Endodermal cell (in vitro differentiated cells): ENCODE measurements around the gene CAMSAP3. TPM values are rescaled to one million over a fixed set of nuclear protein-coding genes. Genes with fewer than 3 reads are reported as not detected.

Source experiments
- DNase-seq: peaks from one replicate; pipeline ENCODE4 v3.0.0-alpha.2; 2017
- H3K27ac ChIP-seq: 2 replicates; pipeline ENCODE4 v1.5.1; 2013; ENCODE audit warnings: mild to moderate bottlenecking, low read depth, low read length, moderate library complexity
- H3K27me3 ChIP-seq: 2 replicates; pipeline ENCODE4 v1.6.1; 2013; ENCODE audit warnings: mild to moderate bottlenecking, low read length, moderate library complexity; ENCODE audit not compliant: insufficient read depth, control insufficient read depth, poor library complexity, severe bottlenecking
- H3K36me3 ChIP-seq: 2 replicates; pipeline ENCODE4 v1.7.0; 2013; ENCODE audit warnings: mild to moderate bottlenecking, low read length, moderate library complexity; ENCODE audit not compliant: control insufficient read depth, insufficient read depth
- H3K4me1 ChIP-seq: one replicate; pipeline ENCODE4 v1.7.0; 2013; ENCODE audit warnings: low read length; ENCODE audit not compliant: control insufficient read depth, insufficient read depth
- H3K4me3 ChIP-seq: 2 replicates; pipeline ENCODE4 v1.5.1; 2013; ENCODE audit warnings: mild to moderate bottlenecking, low read length, moderate library complexity
- H3K9ac ChIP-seq: 2 replicates; pipeline ENCODE4 v1.6.1; 2013; ENCODE audit warnings: mild to moderate bottlenecking, low read length, moderate library complexity; ENCODE audit not compliant: poor library complexity, severe bottlenecking; ENCODE audit errors: extremely low read depth
- H3K9me3 ChIP-seq: 2 replicates; pipeline ENCODE4 v1.6.1; 2013; ENCODE audit warnings: mild to moderate bottlenecking, low read length, moderate library complexity; ENCODE audit not compliant: control insufficient read depth
- H3K27ac Mint-ChIP-seq: 2 replicates; pipeline ENCODE4 v1.8.0; 2020; ENCODE audit warnings: mixed read lengths
- H3K27me3 Mint-ChIP-seq: 2 replicates; pipeline ENCODE4 v1.8.0; 2021; ENCODE audit warnings: mild to moderate bottlenecking, mixed read lengths; ENCODE audit not compliant: insufficient read depth
- H3K36me3 Mint-ChIP-seq: 2 replicates; pipeline ENCODE4 v1.8.0; 2020; ENCODE audit warnings: low read depth, mixed read lengths
- H3K4me1 Mint-ChIP-seq: 2 replicates; pipeline ENCODE4 v1.8.0; 2020; ENCODE audit warnings: mixed read lengths
- H3K4me3 Mint-ChIP-seq: 2 replicates; pipeline ENCODE4 v1.8.0; 2020; ENCODE audit warnings: mild to moderate bottlenecking, moderate library complexity, mixed read lengths
- H3K9me3 Mint-ChIP-seq: 2 replicates; pipeline ENCODE4 v1.8.0; 2020; ENCODE audit warnings: mild to moderate bottlenecking, mixed read lengths
- WGBS, 2 experiments: methylation state at CpG; one replicate each; pipeline versions ENCODE4 v1.1.5 to v1.1.7; 2013; ENCODE audit warnings: missing lambda C conversion rate in 2 of 2, mixed read lengths in 1 of 2; ENCODE audit not compliant: insufficient coverage in 1 of 2, insufficient read length in 1 of 2; 5-methylcytosine and 5-hydroxymethylcytosine counted together
- total RNA-seq, 2 donors: library from RNA; stranded (reverse); fragmentation: NEBNext Ultra II Directional in 1 of 2; extraction: Animal tissue kit (Norgen Biotek cat#: 25700) in 1 of 2; gene quantifications; 2 replicates in 1 of 2; 3 replicates in 1 of 2; pipeline ENCODE4 v1.2.1, GENCODE V29; 2021
- TF ChIP-seq, protein P1 (sequence below): fragments of 200-600 bp; sonication (generic); conservative IDR thresholded peaks from 2 replicates; pipeline ENCODE4 v1.5.0; 2021; ENCODE audit warnings: antibody characterized with exemption, mild to moderate bottlenecking

CAMSAP3 gene
- total RNA-seq, 2 donors from 2014 or later: 65.5 to 76.8 TPM

DNA sequence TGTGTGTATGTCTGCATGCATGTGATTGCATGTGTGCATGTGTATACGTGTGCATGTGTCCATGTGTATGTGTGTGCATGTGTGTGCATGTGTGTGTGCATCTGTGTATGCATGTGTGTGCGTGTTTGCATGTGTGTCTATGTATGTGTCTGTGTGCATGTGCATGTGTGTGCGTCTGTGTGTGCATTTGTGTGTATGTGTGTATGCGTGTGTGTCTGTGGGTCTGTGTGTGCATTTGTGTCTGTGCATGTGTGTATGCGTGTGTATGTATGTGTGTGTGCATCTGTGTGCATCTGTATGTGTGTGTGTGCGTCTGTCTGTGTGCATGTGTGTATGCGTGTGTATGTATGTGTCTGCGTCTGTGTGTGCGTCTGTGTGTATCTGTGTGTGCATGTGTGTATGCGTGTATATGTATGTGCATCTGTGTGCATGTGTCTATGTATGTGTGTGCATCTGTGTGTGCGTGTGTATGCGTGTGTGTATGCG lies 44.2 kb downstream of the CAMSAP3 start:
- no peak for DNase-seq
- H3K9me3 ChIP-seq: no peaks in the 10 kb centered on the region
- Mint-ChIP-seq H3K9me3 (peaks cover 2% of the 10 kb centered on the region), H3K36me3 (peaks cover 30% of the 10 kb centered on the region), H3K4me3 (no peak overlapping the region), H3K4me1 (no peaks in the 10 kb centered on the region), H3K27me3 (peaks cover 20% of the 10 kb centered on the region), H3K27ac (no peak overlapping the region)
- WGBS, 2 experiments: 94 to 96% methylated on average over 9 to 13 of the region's 13 CpGs
- TF ChIP-seq, protein P1, sequence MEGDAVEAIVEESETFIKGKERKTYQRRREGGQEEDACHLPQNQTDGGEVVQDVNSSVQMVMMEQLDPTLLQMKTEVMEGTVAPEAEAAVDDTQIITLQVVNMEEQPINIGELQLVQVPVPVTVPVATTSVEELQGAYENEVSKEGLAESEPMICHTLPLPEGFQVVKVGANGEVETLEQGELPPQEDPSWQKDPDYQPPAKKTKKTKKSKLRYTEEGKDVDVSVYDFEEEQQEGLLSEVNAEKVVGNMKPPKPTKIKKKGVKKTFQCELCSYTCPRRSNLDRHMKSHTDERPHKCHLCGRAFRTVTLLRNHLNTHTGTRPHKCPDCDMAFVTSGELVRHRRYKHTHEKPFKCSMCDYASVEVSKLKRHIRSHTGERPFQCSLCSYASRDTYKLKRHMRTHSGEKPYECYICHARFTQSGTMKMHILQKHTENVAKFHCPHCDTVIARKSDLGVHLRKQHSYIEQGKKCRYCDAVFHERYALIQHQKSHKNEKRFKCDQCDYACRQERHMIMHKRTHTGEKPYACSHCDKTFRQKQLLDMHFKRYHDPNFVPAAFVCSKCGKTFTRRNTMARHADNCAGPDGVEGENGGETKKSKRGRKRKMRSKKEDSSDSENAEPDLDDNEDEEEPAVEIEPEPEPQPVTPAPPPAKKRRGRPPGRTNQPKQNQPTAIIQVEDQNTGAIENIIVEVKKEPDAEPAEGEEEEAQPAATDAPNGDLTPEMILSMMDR: no peak
- peaks cover 17% of the 10 kb centered on the region for H3K27me3 ChIP-seq
- no peak overlapping the region for H3K9ac ChIP-seq
- no peak overlapping the region for H3K4me3 ChIP-seq
- no peaks in the 10 kb centered on the region for H3K4me1 ChIP-seq
- H3K36me3 ChIP-seq: peaks cover 10% of the 10 kb centered on the region
- no peak overlapping the region for H3K27ac ChIP-seq

DNA sequence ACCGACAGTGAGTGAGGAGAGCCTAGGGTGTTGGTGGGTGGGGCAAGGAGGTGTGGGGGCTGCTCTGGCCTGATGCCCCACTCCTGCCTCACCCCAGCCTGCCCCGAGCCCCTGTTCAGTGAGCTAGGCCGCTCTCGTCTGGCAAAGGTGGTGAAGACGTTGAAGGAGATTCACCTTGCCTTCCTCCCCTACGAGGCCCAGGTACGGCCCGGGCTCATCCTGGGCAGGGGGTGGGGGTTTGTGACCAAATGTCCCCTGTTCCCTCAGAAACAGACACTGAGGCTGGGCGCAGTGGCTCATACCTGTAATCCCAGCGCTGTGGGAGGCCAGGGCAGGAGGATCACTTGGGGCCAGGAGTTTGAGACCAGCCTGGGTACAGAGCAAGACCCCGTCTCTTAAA lies 45.1 kb downstream of the CAMSAP3 start:
- H3K4me3 Mint-ChIP-seq: no peak overlapping the region

DNA sequence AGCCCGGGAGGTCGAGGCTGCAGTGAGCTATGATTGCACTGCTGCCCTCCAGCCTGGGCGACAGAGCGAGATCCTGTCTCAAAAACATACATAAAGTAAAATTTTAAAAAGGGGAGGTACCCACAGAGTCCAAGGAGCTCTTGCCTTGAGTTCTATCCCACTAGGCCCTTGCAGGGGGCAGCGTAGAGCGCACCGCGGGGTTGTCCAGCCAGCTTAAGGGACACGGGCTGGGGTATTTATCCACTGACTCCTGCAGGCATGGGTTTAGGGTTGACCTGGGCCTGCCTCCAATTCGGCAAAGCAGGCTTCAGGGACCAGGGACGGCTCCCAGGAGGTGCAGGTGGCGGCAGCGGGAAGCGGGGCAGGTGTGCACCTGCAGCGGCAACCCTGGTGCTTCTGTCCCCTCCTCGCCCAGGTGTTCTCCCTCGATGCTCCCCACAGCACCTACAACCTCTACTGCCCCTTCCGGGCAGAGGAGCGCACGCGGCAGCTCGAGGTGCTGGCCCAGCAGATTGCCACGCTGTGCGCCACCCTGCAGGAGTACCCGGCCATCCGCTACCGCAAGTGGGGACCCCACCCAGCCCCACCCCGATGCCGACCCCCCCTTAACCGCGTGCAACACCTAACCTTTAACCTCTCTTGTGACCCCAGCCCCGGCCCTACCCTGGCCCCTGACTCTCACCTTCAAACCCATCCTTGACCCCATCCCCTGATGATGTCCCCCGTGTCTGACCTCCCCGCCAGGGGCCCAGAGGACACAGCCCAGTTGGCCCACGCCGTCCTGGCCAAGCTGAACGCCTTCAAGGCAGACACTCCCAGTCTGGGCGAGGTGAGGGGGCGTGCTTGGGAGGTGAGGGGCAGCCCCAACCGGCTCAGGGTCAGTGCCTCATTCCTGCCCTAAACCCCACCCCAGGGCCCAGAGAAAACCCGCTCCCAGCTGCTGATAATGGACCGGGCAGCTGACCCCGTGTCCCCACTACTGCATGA lies 45.9 kb downstream of the CAMSAP3 start:
- no peaks in the 10 kb centered on the region for H3K9me3 ChIP-seq
- TF ChIP-seq, protein P1: peak; percentile 69
- Mint-ChIP-seq H3K4me1 (peaks cover 8% of the 10 kb centered on the region), H3K4me3 (no peak overlapping the region), H3K27me3 (peaks cover 3% of the 10 kb centered on the region), H3K27ac (no peak overlapping the region), H3K9me3 (peaks cover 2% of the 10 kb centered on the region), H3K36me3 (peaks cover 32% of the 10 kb centered on the region)
- WGBS, 2 experiments: 94 to 96% methylated on average over 14 to 41 of the region's 43 CpGs
- H3K27ac ChIP-seq: no peak overlapping the region
- peaks cover under 1% of the 10 kb centered on the region for H3K27me3 ChIP-seq
- peaks cover 13% of the 10 kb centered on the region for H3K36me3 ChIP-seq
- no peak overlapping the region for H3K4me3 ChIP-seq
- peak; percentile 81 for DNase-seq
- H3K4me1 ChIP-seq: no peaks in the 10 kb centered on the region
- H3K9ac ChIP-seq: no peak overlapping the region

More for the DNA sequence above, 45.1 kb downstream of the CAMSAP3 start:
- Histone ChIP-seq H3K9me3 (no peaks in the 10 kb centered on the region), H3K27me3 (peaks cover 8% of the 10 kb centered on the region), H3K27ac (no peak overlapping the region), H3K9ac (no peak overlapping the region), H3K4me1 (no peaks in the 10 kb centered on the region), H3K36me3 (peaks cover 10% of the 10 kb centered on the region), H3K4me3 (no peak overlapping the region)
- DNase-seq: no peak
- peaks cover 6% of the 10 kb centered on the region for H3K4me1 Mint-ChIP-seq
- peaks cover 2% of the 10 kb centered on the region for H3K9me3 Mint-ChIP-seq
- H3K27ac Mint-ChIP-seq: no peak overlapping the region
- peaks cover 32% of the 10 kb centered on the region for H3K36me3 Mint-ChIP-seq
- TF ChIP-seq, protein P1: no peak
- WGBS, 2 experiments: 89 to 92% methylated on average over 4 to 11 of the region's 11 CpGs
- H3K27me3 Mint-ChIP-seq: peaks cover 11% of the 10 kb centered on the region
